ENCODE measurements around the gene SCTR. TPM values are rescaled to one million over a fixed set of nuclear protein-coding genes. Genes with fewer than 3 reads are reported as not detected.

The SCTR gene
- total and polyA plus RNA-seq, 2 of the 13 experiments (the other 11 are each of a cell fraction or from before 2014, with no cell fraction given): not detected

- intact Hi-C loops (cut with micrococcal nuclease; ENCODE audit: unreplicated experiment): no loop called here
- H3K36me3 ChIP-seq (replicated peaks in 1 of 2; ENCODE audit: control insufficient read depth in 1 of 2, insufficient read depth in 2 of 2, low read length in 2 of 2): no peaks in the 10 kb centered on the region
Observed at GRCh38 chr2:119460076-119460475, 64.2 kb downstream of the SCTR start.

More at GRCh38 chr2:119460076-119460475, 64.2 kb downstream of the SCTR start:
- TF ChIP-seq ZBTB40 (IDR thresholded peaks at IDR 0.05) (no peak), ZBTB40 (CRISPR knock-in tag; IDR thresholded peaks at IDR 0.05) (no peak), ZFP62 (CRISPR knock-in tag; IDR thresholded peaks at IDR 0.05) (no peak), ZBTB8A (CRISPR knock-in tag; IDR thresholded peaks at IDR 0.05; ENCODE audit: borderline replicate concordance, low read depth) (no peak)
- TF ChIP-seq, protein P1, sequence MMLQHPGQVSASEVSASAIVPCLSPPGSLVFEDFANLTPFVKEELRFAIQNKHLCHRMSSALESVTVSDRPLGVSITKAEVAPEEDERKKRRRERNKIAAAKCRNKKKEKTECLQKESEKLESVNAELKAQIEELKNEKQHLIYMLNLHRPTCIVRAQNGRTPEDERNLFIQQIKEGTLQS (CRISPR knock-in tag; IDR thresholded peaks at IDR 0.05): no peak
- in situ Hi-C loops (cut with HindIII; ENCODE audit: extremely low pct_ligation_motif_present, low pct_unique_long_range_greater_than_20kb): no loop called here
- Histone ChIP-seq H2AFZ (ENCODE audit: low read length) (no peak overlapping the region), H4K20me1 (ENCODE audit: insufficient read depth, low read length) (no peaks in the 10 kb centered on the region), H3K4me1 (ENCODE audit: insufficient read depth, low read length) (peaks cover 12% of the 10 kb centered on the region; the same call in 1 of the 2 replicates), H3K9ac (ENCODE audit: insufficient read depth, low read depth, low read length) (no peak overlapping the region), H3K4me3 (replicated peaks in 1 of 3; ENCODE audit: insufficient read depth in 1 of 3, low read depth in 2 of 3, low read length in 3 of 3) (no peak overlapping the region), H3K27me3 (ENCODE audit: control insufficient read depth in 1 of 2, insufficient read depth in 2 of 2, low read length in 2 of 2) (peaks cover 1 to 48% of the 10 kb centered on the region in 2 experiments; a peak in 3 of 5 replicates), H3K4me2 (ENCODE audit: low read depth, low read length) (no peak overlapping the region), H3K27ac (ENCODE audit: extremely low read length, insufficient read depth, low read length) (no peak overlapping the region), H3K79me2 (ENCODE audit: insufficient read depth, low read length) (no peaks in the 10 kb centered on the region), H3K9me3 (ENCODE audit: low read length) (no peaks in the 10 kb centered on the region)
- no TSS peak for BruUV-seq (replicated peaks)
- FAIRE-seq (no peak), ATAC-seq (no peak), DNase-seq (ENCODE audit: low spot score) (no peak)
- 2% methylated on average over 2 of the region's 2 CpGs for WGBS (ENCODE audit: low lambda C conversion rate)
- CTCF ChIA-PET (ENCODE audit: low intra/inter-chr PET ratio, low total read pairs): no interaction called here
- POLR2A ChIA-PET: interaction anchor here (1.4 kb wide), 1 partner anchor 22 kb away, joined by 3 read pairs; no protein-coding TSS in a partner anchor
